HL-60 (cell line): ENCODE measurements around the gene ZFP1.

Experiments
- DNase-seq, 2 experiments: peaks; one replicate each; pipeline ENCODE4 v3.0.0-alpha.2; 2010 to 2020; ENCODE audit warnings: low read depth in 1 of 2, low spot score in 1 of 2
- H3K27ac ChIP-seq: fragments of 250-450 bp; sonication (Bioruptor Pico); replicated peaks from 2 replicates; pipeline ENCODE4 v1.5.1; 2020; ENCODE audit warnings: mild to moderate bottlenecking, moderate library complexity
- H3K27me3 ChIP-seq: fragments of 250-450 bp; sonication (Bioruptor Pico); 2 replicates; pipeline ENCODE4 v1.5.1; 2021; ENCODE audit warnings: mild to moderate bottlenecking, moderate library complexity; ENCODE audit not compliant: insufficient read depth, poor library complexity, severe bottlenecking
- H3K4me3 ChIP-seq: replicated peaks from 2 replicates; pipeline ENCODE4 v1.5.1; 2011; ENCODE audit warnings: mild to moderate bottlenecking, control low read depth, low read length; ENCODE audit not compliant: insufficient read depth
- GABPA ChIP-seq: IDR thresholded peaks from 2 replicates; pipeline ENCODE4 v1.6.1; 2012; ENCODE audit warnings: low read depth
- POLR2AphosphoS5 ChIP-seq: IDR thresholded peaks from 2 replicates; pipeline ENCODE4 v1.6.1; 2012; ENCODE audit warnings: low read depth
- SPI1 ChIP-seq: IDR thresholded peaks from 2 replicates; pipeline ENCODE4 v1.6.1; 2012; ENCODE audit warnings: low read depth, mild to moderate bottlenecking, borderline replicate concordance
- TF ChIP-seq, protein P1 (sequence below): IDR thresholded peaks from one replicate; pipeline ENCODE4 v1.5.1; 2011; ENCODE audit warnings: low read length, control low read depth, inconsistent platforms; ENCODE audit not compliant: insufficient read depth
- TF ChIP-seq, protein P2 (sequence below): IDR thresholded peaks from 2 replicates; pipeline ENCODE4 v1.6.1; 2012; ENCODE audit warnings: low read depth; ENCODE audit not compliant: insufficient replicate concordance

Gene ZFP1

DNA sequence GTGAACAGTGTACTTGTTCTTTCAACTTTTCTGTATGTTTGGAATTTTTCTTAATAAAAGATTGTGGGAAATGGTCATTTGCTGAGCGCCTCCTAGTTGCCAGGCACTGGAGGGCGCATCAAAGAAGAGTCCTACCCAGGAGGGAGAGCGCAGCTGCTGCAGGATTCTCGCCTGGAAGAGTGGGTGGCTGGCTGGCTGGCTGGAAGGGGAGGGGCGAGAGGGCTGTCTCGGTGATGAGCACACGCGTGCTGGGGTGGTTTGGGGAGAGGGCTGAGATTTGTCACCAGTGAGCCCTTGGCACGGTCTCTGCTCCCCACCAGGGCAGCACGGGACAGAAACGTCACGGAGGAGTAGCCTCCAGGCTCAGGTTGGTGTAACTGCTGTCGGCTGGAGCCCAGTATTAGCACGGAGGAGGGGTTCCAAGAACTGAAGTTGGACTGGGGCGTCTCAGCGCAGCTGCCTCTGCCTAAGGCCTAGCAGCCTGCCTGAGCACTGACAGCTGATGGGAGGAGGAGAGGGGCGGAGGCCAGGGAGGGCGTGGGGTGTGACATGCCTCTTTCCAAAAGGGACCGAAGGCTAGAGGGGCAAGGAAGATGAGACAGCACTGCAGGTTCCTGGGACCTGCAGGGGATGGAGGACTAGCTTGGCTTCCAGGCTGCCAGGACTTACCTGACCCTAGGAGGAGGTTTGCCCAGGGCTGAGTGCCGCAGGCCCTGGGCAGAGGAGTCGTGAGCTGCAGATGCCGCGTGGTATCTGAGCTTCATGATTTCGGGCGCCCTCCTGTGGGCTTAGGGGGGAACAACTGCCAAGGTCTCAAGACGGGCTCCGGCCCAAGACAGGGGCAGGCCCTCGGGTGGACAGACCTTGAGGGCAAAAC, 37.4 kb upstream of the ZFP1 start:
- peak overlapping the region; percentile 34 for H3K4me3 ChIP-seq
- peak overlapping the region; percentile 89 for H3K27ac ChIP-seq
- peak; percentile 61 to 84 for DNase-seq
- no peaks in the 10 kb centered on the region for H3K27me3 ChIP-seq
- TF ChIP-seq POLR2AphosphoS5, result peak; percentile 48
- TF ChIP-seq SPI1, result no peak
- TF ChIP-seq, protein P1, sequence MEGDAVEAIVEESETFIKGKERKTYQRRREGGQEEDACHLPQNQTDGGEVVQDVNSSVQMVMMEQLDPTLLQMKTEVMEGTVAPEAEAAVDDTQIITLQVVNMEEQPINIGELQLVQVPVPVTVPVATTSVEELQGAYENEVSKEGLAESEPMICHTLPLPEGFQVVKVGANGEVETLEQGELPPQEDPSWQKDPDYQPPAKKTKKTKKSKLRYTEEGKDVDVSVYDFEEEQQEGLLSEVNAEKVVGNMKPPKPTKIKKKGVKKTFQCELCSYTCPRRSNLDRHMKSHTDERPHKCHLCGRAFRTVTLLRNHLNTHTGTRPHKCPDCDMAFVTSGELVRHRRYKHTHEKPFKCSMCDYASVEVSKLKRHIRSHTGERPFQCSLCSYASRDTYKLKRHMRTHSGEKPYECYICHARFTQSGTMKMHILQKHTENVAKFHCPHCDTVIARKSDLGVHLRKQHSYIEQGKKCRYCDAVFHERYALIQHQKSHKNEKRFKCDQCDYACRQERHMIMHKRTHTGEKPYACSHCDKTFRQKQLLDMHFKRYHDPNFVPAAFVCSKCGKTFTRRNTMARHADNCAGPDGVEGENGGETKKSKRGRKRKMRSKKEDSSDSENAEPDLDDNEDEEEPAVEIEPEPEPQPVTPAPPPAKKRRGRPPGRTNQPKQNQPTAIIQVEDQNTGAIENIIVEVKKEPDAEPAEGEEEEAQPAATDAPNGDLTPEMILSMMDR, result peak; percentile 83
- no peak for TF ChIP-seq GABPA
- TF ChIP-seq, protein P2, sequence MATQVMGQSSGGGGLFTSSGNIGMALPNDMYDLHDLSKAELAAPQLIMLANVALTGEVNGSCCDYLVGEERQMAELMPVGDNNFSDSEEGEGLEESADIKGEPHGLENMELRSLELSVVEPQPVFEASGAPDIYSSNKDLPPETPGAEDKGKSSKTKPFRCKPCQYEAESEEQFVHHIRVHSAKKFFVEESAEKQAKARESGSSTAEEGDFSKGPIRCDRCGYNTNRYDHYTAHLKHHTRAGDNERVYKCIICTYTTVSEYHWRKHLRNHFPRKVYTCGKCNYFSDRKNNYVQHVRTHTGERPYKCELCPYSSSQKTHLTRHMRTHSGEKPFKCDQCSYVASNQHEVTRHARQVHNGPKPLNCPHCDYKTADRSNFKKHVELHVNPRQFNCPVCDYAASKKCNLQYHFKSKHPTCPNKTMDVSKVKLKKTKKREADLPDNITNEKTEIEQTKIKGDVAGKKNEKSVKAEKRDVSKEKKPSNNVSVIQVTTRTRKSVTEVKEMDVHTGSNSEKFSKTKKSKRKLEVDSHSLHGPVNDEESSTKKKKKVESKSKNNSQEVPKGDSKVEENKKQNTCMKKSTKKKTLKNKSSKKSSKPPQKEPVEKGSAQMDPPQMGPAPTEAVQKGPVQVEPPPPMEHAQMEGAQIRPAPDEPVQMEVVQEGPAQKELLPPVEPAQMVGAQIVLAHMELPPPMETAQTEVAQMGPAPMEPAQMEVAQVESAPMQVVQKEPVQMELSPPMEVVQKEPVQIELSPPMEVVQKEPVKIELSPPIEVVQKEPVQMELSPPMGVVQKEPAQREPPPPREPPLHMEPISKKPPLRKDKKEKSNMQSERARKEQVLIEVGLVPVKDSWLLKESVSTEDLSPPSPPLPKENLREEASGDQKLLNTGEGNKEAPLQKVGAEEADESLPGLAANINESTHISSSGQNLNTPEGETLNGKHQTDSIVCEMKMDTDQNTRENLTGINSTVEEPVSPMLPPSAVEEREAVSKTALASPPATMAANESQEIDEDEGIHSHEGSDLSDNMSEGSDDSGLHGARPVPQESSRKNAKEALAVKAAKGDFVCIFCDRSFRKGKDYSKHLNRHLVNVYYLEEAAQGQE, result no peak

DNA sequence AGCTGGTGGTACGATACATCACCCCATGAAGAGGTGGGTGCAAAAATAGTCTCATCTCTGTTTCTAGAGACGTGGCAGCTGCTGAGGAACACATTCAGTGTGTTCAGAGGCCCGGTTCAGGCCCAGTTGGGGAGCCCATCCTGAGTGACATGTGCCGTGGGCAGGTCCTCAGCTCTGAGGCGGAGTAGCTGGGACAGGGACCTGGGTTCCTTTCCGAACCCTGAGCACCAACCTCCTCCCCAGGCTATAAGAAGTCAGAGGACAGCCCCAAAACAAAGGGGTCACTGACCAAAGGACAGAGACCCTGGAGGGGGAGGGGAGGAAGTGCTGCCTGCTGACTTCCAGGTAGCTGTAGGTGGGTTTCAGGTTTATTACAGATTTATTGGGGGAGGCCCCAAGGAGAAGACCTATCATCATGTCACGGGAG, 36.8 kb upstream of the ZFP1 start:
- DNase-seq, result no peak
- TF ChIP-seq, protein P1, result no peak
- Histone ChIP-seq H3K4me3 (no peak overlapping the region), H3K27ac (0 out of 2 replicates have a peak overlapping the region, but pooled peaks have one; percentile 5), H3K27me3 (no peaks in the 10 kb centered on the region)

DNA sequence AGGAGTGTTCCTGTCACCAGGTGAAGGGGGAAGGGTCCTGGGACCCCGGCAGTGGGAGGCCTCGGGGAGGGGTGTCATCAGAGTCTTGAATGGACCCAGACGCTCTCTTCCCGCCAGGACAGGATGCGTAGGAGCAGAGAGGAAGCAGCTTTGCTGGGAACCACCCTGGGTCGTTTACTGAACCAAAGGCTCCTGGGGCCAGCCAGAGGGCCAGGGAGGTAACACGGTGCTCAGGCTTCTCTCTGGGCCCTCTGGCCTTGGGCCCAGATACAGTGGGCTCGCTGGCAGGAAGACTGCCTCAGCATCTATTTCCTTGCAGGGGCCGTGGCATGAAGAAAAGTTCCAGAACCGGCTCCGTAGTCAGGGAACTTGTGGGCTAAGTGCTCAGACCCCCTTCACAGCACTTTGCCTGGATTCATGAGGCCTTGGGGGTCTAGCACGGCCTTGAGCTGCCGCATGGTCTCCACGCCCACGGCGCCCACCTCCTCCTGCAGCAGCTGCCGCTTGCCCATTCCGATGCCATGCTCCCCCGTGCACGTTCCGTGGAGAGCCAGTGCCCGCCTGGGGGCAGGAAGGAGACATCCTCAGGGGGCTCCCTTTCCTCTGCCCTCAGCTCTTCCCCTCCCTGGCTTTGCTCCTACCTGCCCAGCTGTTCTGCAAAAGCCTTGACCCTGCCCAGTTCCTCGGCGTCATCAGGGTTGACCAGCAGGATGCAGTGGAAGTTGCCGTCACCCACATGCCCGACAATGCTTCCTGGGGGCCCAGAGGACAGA, 36.2 kb upstream of the ZFP1 start:
- Histone ChIP-seq H3K27ac (no peak overlapping the region), H3K4me3 (no peak overlapping the region), H3K27me3 (no peaks in the 10 kb centered on the region)
- no peak for DNase-seq
- TF ChIP-seq SPI1 (no peak), POLR2AphosphoS5 (peak; percentile 18; the same call in 1 of the 2 replicates)

DNA sequence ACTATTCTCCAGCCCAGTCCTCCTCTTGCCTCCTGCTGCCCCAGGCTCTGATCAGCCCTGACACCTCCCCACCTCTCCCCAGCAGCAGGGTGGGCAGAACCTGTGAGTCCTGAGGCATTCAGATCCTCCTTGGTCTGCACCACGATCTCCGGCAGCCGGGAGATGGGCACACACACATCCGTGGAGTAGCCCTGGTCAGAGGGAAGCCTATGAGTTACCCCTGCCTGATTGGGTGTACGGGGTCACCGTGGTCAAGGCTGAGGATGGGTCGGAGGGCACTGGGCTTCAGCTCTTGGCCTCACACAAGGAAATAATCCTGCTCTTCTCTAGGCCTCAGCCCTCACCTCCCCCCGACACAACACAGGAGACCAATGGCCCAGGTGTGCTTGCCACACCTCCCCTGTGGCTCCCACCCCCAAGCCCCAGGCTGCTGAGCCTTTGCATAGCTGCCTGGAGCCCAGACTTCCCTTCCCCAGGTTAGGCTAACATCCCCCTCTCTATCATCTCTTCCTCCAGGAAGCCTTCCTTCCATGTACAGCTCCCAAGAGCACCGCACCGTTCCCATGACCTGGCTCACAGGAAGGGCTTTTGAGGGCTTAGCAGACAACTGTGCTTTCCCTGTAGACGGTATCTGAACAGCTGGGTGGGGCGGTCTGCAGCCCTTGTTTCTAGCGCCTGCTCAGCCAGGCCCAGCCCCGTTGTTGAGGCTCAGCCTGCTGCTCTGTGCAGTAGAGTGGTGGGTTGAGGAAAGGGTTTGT, 35.4 kb upstream of the ZFP1 start:
- Histone ChIP-seq H3K27me3 (no peaks in the 10 kb centered on the region), H3K4me3 (no peak overlapping the region), H3K27ac (no peak overlapping the region)
- DNase-seq, result no peak
- TF ChIP-seq GABPA (no peak), POLR2AphosphoS5 (no peak), SPI1 (no peak)
- TF ChIP-seq, protein P1, result no peak
- TF ChIP-seq, protein P2, result no peak
